PC-9 (cell line): ENCODE results near the gene SPTB.

Source experiments
- EZH2 ChIP-seq: fragments of 200-600 bp; sonication (generic); IDR thresholded peaks from 2 replicates; pipeline ENCODE4 v1.8.0; 2017; ENCODE audit warnings: antibody characterized with exemption, low read depth
- TF ChIP-seq, protein P1 (sequence below): fragments of 200-600 bp; sonication (generic); conservative IDR thresholded peaks from 2 replicates; pipeline ENCODE4 v1.6.1; 2017; ENCODE audit warnings: mixed run types, antibody characterized with exemption, mild to moderate bottlenecking, moderate library complexity

DNA sequence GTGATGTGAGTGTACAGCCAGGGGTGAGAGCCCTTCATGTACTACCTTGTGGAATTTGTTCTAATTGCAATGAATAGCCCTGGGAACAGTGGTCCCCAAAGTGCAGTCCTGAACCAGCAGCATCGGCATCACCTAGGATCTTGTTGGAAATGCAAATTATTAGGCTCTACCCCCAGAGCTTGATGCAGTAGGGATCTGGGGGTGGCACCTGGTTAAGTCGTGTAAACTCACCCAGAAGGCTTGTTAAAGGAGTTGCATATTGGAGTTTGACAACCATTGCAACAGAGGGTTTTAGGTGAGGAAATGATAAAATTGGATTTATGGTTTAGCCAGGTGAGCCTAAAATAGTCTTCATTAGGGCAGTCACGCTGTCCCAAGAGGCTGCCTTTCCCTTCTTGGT lies 102.2 kb downstream of the SPTB start:
- TF ChIP-seq, protein P1, sequence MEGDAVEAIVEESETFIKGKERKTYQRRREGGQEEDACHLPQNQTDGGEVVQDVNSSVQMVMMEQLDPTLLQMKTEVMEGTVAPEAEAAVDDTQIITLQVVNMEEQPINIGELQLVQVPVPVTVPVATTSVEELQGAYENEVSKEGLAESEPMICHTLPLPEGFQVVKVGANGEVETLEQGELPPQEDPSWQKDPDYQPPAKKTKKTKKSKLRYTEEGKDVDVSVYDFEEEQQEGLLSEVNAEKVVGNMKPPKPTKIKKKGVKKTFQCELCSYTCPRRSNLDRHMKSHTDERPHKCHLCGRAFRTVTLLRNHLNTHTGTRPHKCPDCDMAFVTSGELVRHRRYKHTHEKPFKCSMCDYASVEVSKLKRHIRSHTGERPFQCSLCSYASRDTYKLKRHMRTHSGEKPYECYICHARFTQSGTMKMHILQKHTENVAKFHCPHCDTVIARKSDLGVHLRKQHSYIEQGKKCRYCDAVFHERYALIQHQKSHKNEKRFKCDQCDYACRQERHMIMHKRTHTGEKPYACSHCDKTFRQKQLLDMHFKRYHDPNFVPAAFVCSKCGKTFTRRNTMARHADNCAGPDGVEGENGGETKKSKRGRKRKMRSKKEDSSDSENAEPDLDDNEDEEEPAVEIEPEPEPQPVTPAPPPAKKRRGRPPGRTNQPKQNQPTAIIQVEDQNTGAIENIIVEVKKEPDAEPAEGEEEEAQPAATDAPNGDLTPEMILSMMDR: no peak
- TF ChIP-seq EZH2: no peak
